Ishikawa (cell line): ENCODE results near the gene HOMER3.

Experiments used
- CEBPB ChIP-seq: IDR thresholded peaks from 2 replicates; pipeline ENCODE4 v1.6.1; 2012
- EP300 ChIP-seq: IDR thresholded peaks from 2 replicates; pipeline ENCODE4 v1.6.1; 2012; ENCODE audit warnings: borderline replicate concordance
- FOXM1 ChIP-seq: IDR thresholded peaks from 2 replicates; pipeline ENCODE4 v1.6.1; 2012; ENCODE audit warnings: low read depth, borderline replicate concordance
- RAD21 ChIP-seq: IDR thresholded peaks from 2 replicates; pipeline ENCODE4 v1.6.1; 2012; ENCODE audit warnings: low read depth
- TAF1 ChIP-seq: IDR thresholded peaks from 2 replicates; pipeline ENCODE4 v1.6.1; 2012; ENCODE audit warnings: low read depth, mild to moderate bottlenecking

DNA sequence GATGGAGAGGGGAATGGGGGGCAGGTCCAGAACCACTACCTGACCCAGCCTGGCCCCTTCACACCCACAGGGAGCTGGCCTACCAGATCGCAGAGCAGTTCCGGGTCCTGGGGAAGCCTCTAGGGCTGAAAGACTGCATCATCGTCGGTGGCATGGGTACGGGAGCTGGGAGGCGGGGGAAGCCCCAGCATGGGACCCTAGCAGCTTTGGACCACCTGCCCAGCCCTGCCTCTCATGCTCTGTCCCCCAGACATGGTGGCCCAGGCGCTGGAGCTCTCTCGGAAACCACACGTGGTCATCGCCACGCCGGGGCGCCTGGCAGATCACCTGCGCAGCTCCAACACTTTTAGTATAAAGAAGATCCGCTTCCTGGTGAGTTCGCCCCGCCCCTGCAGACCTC, 19.4 kb downstream of the HOMER3 start:
- TF ChIP-seq FOXM1, result no peak
- TF ChIP-seq CEBPB, result no peak
- no peak for TF ChIP-seq EP300
- no peak for TF ChIP-seq RAD21
- no peak for TF ChIP-seq TAF1
